ENCODE data around the gene CPNE2.

Gene CPNE2

GRCh38 chr16:57126411-57126810 lies 34.0 kb downstream of the CPNE2 start:
- peak; percentile 32 for DNase-seq

GRCh38 chr16:57127037-57127763 lies 34.8 kb downstream of the CPNE2 start:
- no peak for DNase-seq

GRCh38 chr16:57127836-57128235 lies 35.5 kb downstream of the CPNE2 start:
- no peak for DNase-seq

- DNase-seq = no peak
Measured at GRCh38 chr16:57128771-57129389, 36.5 kb downstream of the CPNE2 start.

GRCh38 chr16:57130950-57131321 lies 38.6 kb downstream of the CPNE2 start:
- DNase-seq = no peak

- DNase-seq = peak; percentile 15
Measured at GRCh38 chr16:57131351-57131970, 39.1 kb downstream of the CPNE2 start.

GRCh38 chr16:57132470-57132869 lies 40.1 kb downstream of the CPNE2 start:
- peak; percentile 59 for DNase-seq

GRCh38 chr16:57133031-57133430 lies 40.6 kb downstream of the CPNE2 start:
- no peak for DNase-seq

- peak; percentile 23 for DNase-seq
Measured at GRCh38 chr16:57133886-57134285, 41.5 kb downstream of the CPNE2 start.

- DNase-seq = peak; percentile 88
Measured at GRCh38 chr16:57134982-57135381, 42.6 kb downstream of the CPNE2 start.

- no peak for DNase-seq
Measured at GRCh38 chr16:57137043-57137442, 44.7 kb downstream of the CPNE2 start.

- no peak for DNase-seq
Measured at GRCh38 chr16:57137566-57138273, 45.3 kb downstream of the CPNE2 start.

GRCh38 chr16:57138281-57138935 lies 46.0 kb downstream of the CPNE2 start:
- no peak for DNase-seq

GRCh38 chr16:57140931-57141668 lies 48.7 kb downstream of the CPNE2 start:
- DNase-seq = no peak

- no peak for DNase-seq
Measured at GRCh38 chr16:57141822-57142631, 49.6 kb downstream of the CPNE2 start.

GRCh38 chr16:57143149-57143921 lies 51.0 kb downstream of the CPNE2 start:
- no peak for DNase-seq

- no peak for DNase-seq
Measured at GRCh38 chr16:57144027-57144426, 51.6 kb downstream of the CPNE2 start.

- peak; percentile 13 for DNase-seq
Measured at GRCh38 chr16:57145046-57146021, 53.0 kb downstream of the CPNE2 start.

GRCh38 chr16:57146040-57146647 lies 53.8 kb downstream of the CPNE2 start:
- DNase-seq = no peak
